GM21367 (cell line): ENCODE results near the gene CDYL.

Experiments
- ATAC-seq: cut with Tn5 transposase; IDR thresholded peaks from one replicate; pipeline ENCODE4 v1.9.1; 2021; ENCODE audit not compliant: unreplicated experiment

CDYL gene

GRCh38 chr6:4774296-4774695, 1.9 kb upstream of the CDYL start:
- ATAC-seq = no peak

GRCh38 chr6:4774715-4775493, 1.3 kb upstream of the CDYL start:
- peak; percentile 0 for ATAC-seq

- peak; percentile 37 for ATAC-seq
Observed at GRCh38 chr6:4775494-4776130, 592 bp upstream of the CDYL start.

- ATAC-seq = peak; percentile 2
Observed at GRCh38 chr6:4776493-4777393, 539 bp downstream of the CDYL start.

GRCh38 chr6:4777394-4777935, 1.3 kb downstream of the CDYL start:
- ATAC-seq = no peak

- ATAC-seq = no peak
Observed at GRCh38 chr6:4778086-4778485, 1.9 kb downstream of the CDYL start.

GRCh38 chr6:4780360-4780812, 4.2 kb downstream of the CDYL start:
- ATAC-seq = no peak

GRCh38 chr6:4781426-4781825, 5.2 kb downstream of the CDYL start:
- no peak for ATAC-seq

GRCh38 chr6:4781967-4782575, 5.9 kb downstream of the CDYL start:
- ATAC-seq = no peak

- ATAC-seq = no peak
Observed at GRCh38 chr6:4786996-4787395, 10.8 kb downstream of the CDYL start.

GRCh38 chr6:4788482-4788881, 12.3 kb downstream of the CDYL start:
- ATAC-seq = no peak

GRCh38 chr6:4788953-4789584, 12.9 kb downstream of the CDYL start:
- peak; percentile 84 for ATAC-seq

- no peak for ATAC-seq
Observed at GRCh38 chr6:4790158-4790899, 14.1 kb downstream of the CDYL start.

GRCh38 chr6:4794140-4794707, 18.0 kb downstream of the CDYL start:
- no peak for ATAC-seq

- no peak for ATAC-seq
Observed at GRCh38 chr6:4797587-4797986, 21.4 kb downstream of the CDYL start.

GRCh38 chr6:4799912-4800311, 23.7 kb downstream of the CDYL start:
- ATAC-seq = no peak

GRCh38 chr6:4800662-4801061, 24.5 kb downstream of the CDYL start:
- no peak for ATAC-seq

- ATAC-seq = peak; percentile 44
Observed at GRCh38 chr6:4801491-4802110, 25.4 kb downstream of the CDYL start.
